A549 (cell line): ENCODE results near the gene ABLIM3.

Source experiments
- BHLHE40 ChIP-seq: IDR thresholded peaks from 2 replicates; pipeline ENCODE4 v1.6.1; 2012; ENCODE audit warnings: low read depth, low read length, inconsistent platforms
- CEBPB ChIP-seq, 2 experiments: fragments of >200 bp in 1 of 2; sonication (Bioruptor Twin) in 1 of 2; formaldehyde crosslinking in 1 of 2; IDR thresholded peaks; 2 replicates each; pipeline ENCODE4 v1.6.1; 2012 to 2016
- EHMT2 ChIP-seq: fragments of 200-600 bp; sonication (generic); IDR thresholded peaks from 2 replicates; pipeline ENCODE4 v1.6.1; 2016; ENCODE audit warnings: antibody characterized with exemption, low read depth, mild to moderate bottlenecking, moderate library complexity
- ELK1 ChIP-seq: fragments of 150-350 bp; IDR thresholded peaks from 2 replicates; pipeline ENCODE4 v1.6.1; 2014; ENCODE audit warnings: low read depth, mild to moderate bottlenecking, low read length
- EP300 ChIP-seq, 2 experiments: fragments of >200 bp; sonication (Bioruptor Twin); formaldehyde crosslinking; IDR thresholded peaks; 2 replicates in 1 of 2; 3 replicates in 1 of 2; pipeline ENCODE4 v1.6.1; 2016 to 2017
- FOSL2 ChIP-seq, 2 experiments: fragments of 450-650 bp in 1 of 2; fragments of >200 bp in 1 of 2; sonication (Bioruptor Twin) in 1 of 2; formaldehyde crosslinking; IDR thresholded peaks; 2 replicates each; pipeline versions ENCODE4 v1.5.0 to v1.6.1; 2016 to 2020; ENCODE audit warnings: mild to moderate bottlenecking in 1 of 2, moderate library complexity in 1 of 2
- HMGXB4 ChIP-seq: fragments of 250-450 bp; sonication (Bioruptor Pico); IDR thresholded peaks from 2 replicates; pipeline ENCODE4 v1.5.0; 2021; ENCODE audit warnings: mild to moderate bottlenecking, moderate library complexity, borderline replicate concordance
- HOXA7 ChIP-seq: fragments of 250-450 bp; sonication (Bioruptor Pico); IDR thresholded peaks from 2 replicates; pipeline ENCODE4 v1.5.0; 2020; ENCODE audit warnings: mild to moderate bottlenecking, moderate library complexity
- MYC ChIP-seq: IDR thresholded peaks from 2 replicates; pipeline ENCODE4 v1.6.1; 2012; ENCODE audit warnings: mild to moderate bottlenecking, inconsistent platforms, low read length, improper control_type of control experiment, borderline replicate concordance
- NFE2L2 ChIP-seq: fragments of 150-350 bp; conservative IDR thresholded peaks from 2 replicates; pipeline ENCODE4 v1.6.1; 2014; ENCODE audit warnings: low read length
- POLR2A ChIP-seq: IDR thresholded peaks from 2 replicates; pipeline ENCODE4 v1.6.1; 2012; ENCODE audit warnings: mild to moderate bottlenecking, low read length
- RFX5 ChIP-seq: fragments of 450-650 bp; IDR thresholded peaks from 2 replicates; pipeline ENCODE4 v1.7.1; 2014; ENCODE audit warnings: antibody characterized with exemption, mild to moderate bottlenecking, moderate library complexity
- TFCP2L1 ChIP-seq: fragments of 250-450 bp; sonication (Bioruptor Pico); IDR thresholded peaks from 2 replicates; pipeline ENCODE4 v1.5.0; 2021; ENCODE audit warnings: mild to moderate bottlenecking
- TF ChIP-seq, protein P1 (sequence below): fragments of >200 bp; sonication (Bioruptor Twin); formaldehyde crosslinking; IDR thresholded peaks from 3 replicates; pipeline ENCODE4 v1.5.1; 2016

DNA sequence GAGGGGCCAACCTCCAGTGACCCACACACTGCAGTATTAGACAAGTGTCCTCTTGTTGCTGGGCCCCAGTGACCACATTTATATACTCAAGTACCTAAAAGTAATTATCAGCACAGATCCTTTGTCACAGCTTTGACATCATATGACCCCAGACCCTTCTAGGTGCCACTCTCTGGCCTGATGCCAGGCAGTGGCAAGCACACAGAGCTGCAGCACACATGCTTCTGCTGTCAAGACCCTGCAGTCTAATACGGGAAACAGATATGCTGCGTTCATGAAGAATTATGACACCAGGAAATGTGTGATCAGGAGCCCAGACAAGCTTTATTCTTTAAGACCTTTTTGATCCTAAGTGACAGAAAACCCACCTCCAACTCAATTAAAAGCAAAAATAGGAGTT is 66.5 kb downstream of the ABLIM3 start:
- no peak for TF ChIP-seq POLR2A
- TF ChIP-seq MYC = no peak
- TF ChIP-seq, protein P1, sequence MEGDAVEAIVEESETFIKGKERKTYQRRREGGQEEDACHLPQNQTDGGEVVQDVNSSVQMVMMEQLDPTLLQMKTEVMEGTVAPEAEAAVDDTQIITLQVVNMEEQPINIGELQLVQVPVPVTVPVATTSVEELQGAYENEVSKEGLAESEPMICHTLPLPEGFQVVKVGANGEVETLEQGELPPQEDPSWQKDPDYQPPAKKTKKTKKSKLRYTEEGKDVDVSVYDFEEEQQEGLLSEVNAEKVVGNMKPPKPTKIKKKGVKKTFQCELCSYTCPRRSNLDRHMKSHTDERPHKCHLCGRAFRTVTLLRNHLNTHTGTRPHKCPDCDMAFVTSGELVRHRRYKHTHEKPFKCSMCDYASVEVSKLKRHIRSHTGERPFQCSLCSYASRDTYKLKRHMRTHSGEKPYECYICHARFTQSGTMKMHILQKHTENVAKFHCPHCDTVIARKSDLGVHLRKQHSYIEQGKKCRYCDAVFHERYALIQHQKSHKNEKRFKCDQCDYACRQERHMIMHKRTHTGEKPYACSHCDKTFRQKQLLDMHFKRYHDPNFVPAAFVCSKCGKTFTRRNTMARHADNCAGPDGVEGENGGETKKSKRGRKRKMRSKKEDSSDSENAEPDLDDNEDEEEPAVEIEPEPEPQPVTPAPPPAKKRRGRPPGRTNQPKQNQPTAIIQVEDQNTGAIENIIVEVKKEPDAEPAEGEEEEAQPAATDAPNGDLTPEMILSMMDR = no peak
- TF ChIP-seq NFE2L2 = no peak
- no peak for TF ChIP-seq RFX5
- TF ChIP-seq HOXA7 (CRISPR knock-in tag) = no peak
- no peak for TF ChIP-seq TFCP2L1
- no peak for TF ChIP-seq ELK1
- no peak for TF ChIP-seq EHMT2
- TF ChIP-seq HMGXB4 = no peak
- no peak for TF ChIP-seq FOSL2 (IDR thresholded peaks at IDR 0.05)
- no peak for TF ChIP-seq FOSL2 (CRISPR knock-in tag; IDR thresholded peaks at IDR 0.05)
- TF ChIP-seq EP300 (IDR thresholded peaks at IDR 0.05) = no peak
- TF ChIP-seq BHLHE40 = no peak
- no peak for TF ChIP-seq CEBPB (IDR thresholded peaks at IDR 0.05)
